ENCODE measurements around the gene TMEM14A.
"Not testable (repeated sequence)": the region's sequence is repeated elsewhere in the genome, so short reads cannot be mapped to it uniquely, and the experiment has no call there.

TMEM14A gene

GRCh38 chr6:52693773-52694172 is 22.9 kb downstream of the TMEM14A start:
- no peak for DNase-seq (ENCODE audit: low read depth, low spot score)
- Histone ChIP-seq H3K4me1 (ENCODE audit: control insufficient read depth, insufficient read depth, low read length) (no peaks in the 10 kb centered on the region), H3K4me3 (ENCODE audit: low read length) (no peak overlapping the region), H3K27ac (ENCODE audit: low read length) (no peak overlapping the region), H3K36me3 (ENCODE audit: control insufficient read depth, insufficient read depth, low read length) (no peaks in the 10 kb centered on the region), H3K9me3 (ENCODE audit: control insufficient read depth, insufficient read depth, low read length) (no peaks in the 10 kb centered on the region), H3K27me3 (ENCODE audit: control insufficient read depth, insufficient read depth, low read length) (no peaks in the 10 kb centered on the region; the same call in 1 of the 2 replicates)
- WGBS (ENCODE audit: insufficient coverage, insufficient read length): no CpG with 5 or more reads among the region's 4 CpGs

- Histone ChIP-seq H3K9me3 (ENCODE audit: control insufficient read depth, insufficient read depth, low read length) (no peaks in the 10 kb centered on the region), H3K4me3 (ENCODE audit: low read length) (no peak overlapping the region), H3K36me3 (ENCODE audit: control insufficient read depth, insufficient read depth, low read length) (no peaks in the 10 kb centered on the region), H3K27me3 (ENCODE audit: control insufficient read depth, insufficient read depth, low read length) (no peaks in the 10 kb centered on the region; the same call in 1 of the 2 replicates), H3K27ac (ENCODE audit: low read length) (no peak overlapping the region), H3K4me1 (ENCODE audit: control insufficient read depth, insufficient read depth, low read length) (no peaks in the 10 kb centered on the region)
- WGBS (ENCODE audit: insufficient coverage, insufficient read length): no CpG with 5 or more reads among the region's 2 CpGs
- no peak for DNase-seq (ENCODE audit: low read depth, low spot score)
These were observed 23.5 kb downstream of the TMEM14A start for GRCh38 chr6:52694404-52694803.

- no peaks in the 10 kb centered on the region for H3K9me3 ChIP-seq (ENCODE audit: control insufficient read depth, insufficient read depth, low read length)
- H3K36me3 ChIP-seq (ENCODE audit: control insufficient read depth, insufficient read depth, low read length): no peaks in the 10 kb centered on the region
- H3K4me3 ChIP-seq (ENCODE audit: low read length): no peak overlapping the region
- H3K4me1 ChIP-seq (ENCODE audit: control insufficient read depth, insufficient read depth, low read length): no peaks in the 10 kb centered on the region
- no CpG with 5 or more reads among the region's 4 CpGs for WGBS (ENCODE audit: insufficient coverage, insufficient read length)
- no peak for DNase-seq (ENCODE audit: low read depth, low spot score)
- H3K27me3 ChIP-seq (ENCODE audit: control insufficient read depth, insufficient read depth, low read length): no peaks in the 10 kb centered on the region; the same call in 1 of the 2 replicates
- no peak overlapping the region for H3K27ac ChIP-seq (ENCODE audit: low read length)
These were observed 25.5 kb downstream of the TMEM14A start for GRCh38 chr6:52696418-52696817.

GRCh38 chr6:52697903-52698302 is 27.0 kb downstream of the TMEM14A start:
- no peak for DNase-seq (ENCODE audit: low read depth, low spot score)

GRCh38 chr6:52704060-52704459 is 33.1 kb downstream of the TMEM14A start:
- no peaks in the 10 kb centered on the region for H3K27me3 ChIP-seq (ENCODE audit: control insufficient read depth, insufficient read depth, low read length)
- H3K9me3 ChIP-seq (ENCODE audit: control insufficient read depth, insufficient read depth, low read length): no peaks in the 10 kb centered on the region
- no peaks in the 10 kb centered on the region for H3K4me1 ChIP-seq (ENCODE audit: control insufficient read depth, insufficient read depth, low read length)
- no peaks in the 10 kb centered on the region for H3K36me3 ChIP-seq (ENCODE audit: control insufficient read depth, insufficient read depth, low read length)
- DNase-seq (ENCODE audit: low read depth, low spot score): no peak
- H3K4me3 ChIP-seq (ENCODE audit: low read length): no peak overlapping the region
- H3K27ac ChIP-seq (ENCODE audit: low read length): no peak overlapping the region

More at GRCh38 chr6:52697903-52698302, 27.0 kb downstream of the TMEM14A start:
- no peak overlapping the region for H3K27ac ChIP-seq (ENCODE audit: low read length)
- H3K4me3 ChIP-seq (ENCODE audit: low read length): no peak overlapping the region
- H3K27me3 ChIP-seq (ENCODE audit: control insufficient read depth, insufficient read depth, low read length): no peaks in the 10 kb centered on the region; the same call in 1 of the 2 replicates
- H3K9me3 ChIP-seq (ENCODE audit: control insufficient read depth, insufficient read depth, low read length): no peaks in the 10 kb centered on the region
- H3K36me3 ChIP-seq (ENCODE audit: control insufficient read depth, insufficient read depth, low read length): no peaks in the 10 kb centered on the region
- no peaks in the 10 kb centered on the region for H3K4me1 ChIP-seq (ENCODE audit: control insufficient read depth, insufficient read depth, low read length)
- no CpG with 5 or more reads among the region's 2 CpGs for WGBS (ENCODE audit: insufficient coverage, insufficient read length)

- not testable (repeated sequence) for DNase-seq (ENCODE audit: low read depth, low spot score); H3K4me1 ChIP-seq (ENCODE audit: control insufficient read depth, insufficient read depth, low read length); H3K36me3 ChIP-seq (ENCODE audit: control insufficient read depth, insufficient read depth, low read length); H3K4me3 ChIP-seq (ENCODE audit: low read length); H3K9me3 ChIP-seq (ENCODE audit: control insufficient read depth, insufficient read depth, low read length); H3K27me3 ChIP-seq (ENCODE audit: control insufficient read depth, insufficient read depth, low read length); H3K27ac ChIP-seq (ENCODE audit: low read length)
- no CpG with 5 or more reads among the region's 6 CpGs for WGBS (ENCODE audit: insufficient coverage, insufficient read length)
These were observed 34.0 kb downstream of the TMEM14A start for GRCh38 chr6:52704781-52705502.

GRCh38 chr6:52706001-52706400 is 35.1 kb downstream of the TMEM14A start:
- no peaks in the 10 kb centered on the region for H3K4me1 ChIP-seq (ENCODE audit: control insufficient read depth, insufficient read depth, low read length)
- DNase-seq (ENCODE audit: low read depth, low spot score): no peak
- no peaks in the 10 kb centered on the region for H3K9me3 ChIP-seq (ENCODE audit: control insufficient read depth, insufficient read depth, low read length)
- WGBS (ENCODE audit: insufficient coverage, insufficient read length): no CpG with 5 or more reads among the region's 3 CpGs
- H3K4me3 ChIP-seq (ENCODE audit: low read length): no peak overlapping the region
- no peaks in the 10 kb centered on the region for H3K36me3 ChIP-seq (ENCODE audit: control insufficient read depth, insufficient read depth, low read length)
- H3K27ac ChIP-seq (ENCODE audit: low read length): no peak overlapping the region
- H3K27me3 ChIP-seq (ENCODE audit: control insufficient read depth, insufficient read depth, low read length): no peaks in the 10 kb centered on the region

- no CpG with 5 or more reads among the region's 3 CpGs for WGBS (ENCODE audit: insufficient coverage, insufficient read length)
- Histone ChIP-seq H3K27ac (ENCODE audit: low read length) (no peak overlapping the region), H3K9me3 (ENCODE audit: control insufficient read depth, insufficient read depth, low read length) (no peaks in the 10 kb centered on the region), H3K4me1 (ENCODE audit: control insufficient read depth, insufficient read depth, low read length) (no peaks in the 10 kb centered on the region), H3K27me3 (ENCODE audit: control insufficient read depth, insufficient read depth, low read length) (no peaks in the 10 kb centered on the region), H3K4me3 (ENCODE audit: low read length) (no peak overlapping the region), H3K36me3 (ENCODE audit: control insufficient read depth, insufficient read depth, low read length) (no peaks in the 10 kb centered on the region)
- DNase-seq (ENCODE audit: low read depth, low spot score): no peak
These were observed 37.2 kb downstream of the TMEM14A start for GRCh38 chr6:52707963-52708680.

GRCh38 chr6:52712136-52712535 is 41.2 kb downstream of the TMEM14A start:
- H3K4me1 ChIP-seq (ENCODE audit: control insufficient read depth, insufficient read depth, low read length): no peaks in the 10 kb centered on the region
- WGBS (ENCODE audit: insufficient coverage, insufficient read length): no CpG with 5 or more reads among the region's 2 CpGs
- H3K36me3 ChIP-seq (ENCODE audit: control insufficient read depth, insufficient read depth, low read length): no peaks in the 10 kb centered on the region
- no peak overlapping the region for H3K27ac ChIP-seq (ENCODE audit: low read length)
- no peaks in the 10 kb centered on the region for H3K27me3 ChIP-seq (ENCODE audit: control insufficient read depth, insufficient read depth, low read length)
- H3K9me3 ChIP-seq (ENCODE audit: control insufficient read depth, insufficient read depth, low read length): no peaks in the 10 kb centered on the region
- no peak for DNase-seq (ENCODE audit: low read depth, low spot score)
- no peak overlapping the region for H3K4me3 ChIP-seq (ENCODE audit: low read length)

- not testable (repeated sequence) for H3K9me3 ChIP-seq (ENCODE audit: control insufficient read depth, insufficient read depth, low read length); H3K36me3 ChIP-seq (ENCODE audit: control insufficient read depth, insufficient read depth, low read length); DNase-seq (ENCODE audit: low read depth, low spot score); H3K27ac ChIP-seq (ENCODE audit: low read length); H3K27me3 ChIP-seq (ENCODE audit: control insufficient read depth, insufficient read depth, low read length); H3K4me3 ChIP-seq (ENCODE audit: low read length); H3K4me1 ChIP-seq (ENCODE audit: control insufficient read depth, insufficient read depth, low read length)
- no CpG with 5 or more reads among the region's 9 CpGs for WGBS (ENCODE audit: insufficient coverage, insufficient read length)
These were observed 43.8 kb downstream of the TMEM14A start for GRCh38 chr6:52714761-52715160.

- H3K4me1 ChIP-seq (ENCODE audit: control insufficient read depth, insufficient read depth, low read length): no peaks in the 10 kb centered on the region
- H3K4me3 ChIP-seq (ENCODE audit: low read length): no peak overlapping the region
- H3K36me3 ChIP-seq (ENCODE audit: control insufficient read depth, insufficient read depth, low read length): no peaks in the 10 kb centered on the region
- H3K27me3 ChIP-seq (ENCODE audit: control insufficient read depth, insufficient read depth, low read length): no peaks in the 10 kb centered on the region
- DNase-seq (ENCODE audit: low read depth, low spot score): no peak
- H3K9me3 ChIP-seq (ENCODE audit: control insufficient read depth, insufficient read depth, low read length): no peaks in the 10 kb centered on the region
- H3K27ac ChIP-seq (ENCODE audit: low read length): no peak overlapping the region
These were observed 47.6 kb downstream of the TMEM14A start for GRCh38 chr6:52718550-52718949.
